GM18870 (cell line): ENCODE measurements around the gene H1-8.

Experiments used
- ATAC-seq: cut with Tn5 transposase; IDR thresholded peaks from one replicate; pipeline ENCODE4 v1.9.1; 2021; ENCODE audit warnings: moderate library complexity; ENCODE audit not compliant: unreplicated experiment

Gene H1-8

DNA sequence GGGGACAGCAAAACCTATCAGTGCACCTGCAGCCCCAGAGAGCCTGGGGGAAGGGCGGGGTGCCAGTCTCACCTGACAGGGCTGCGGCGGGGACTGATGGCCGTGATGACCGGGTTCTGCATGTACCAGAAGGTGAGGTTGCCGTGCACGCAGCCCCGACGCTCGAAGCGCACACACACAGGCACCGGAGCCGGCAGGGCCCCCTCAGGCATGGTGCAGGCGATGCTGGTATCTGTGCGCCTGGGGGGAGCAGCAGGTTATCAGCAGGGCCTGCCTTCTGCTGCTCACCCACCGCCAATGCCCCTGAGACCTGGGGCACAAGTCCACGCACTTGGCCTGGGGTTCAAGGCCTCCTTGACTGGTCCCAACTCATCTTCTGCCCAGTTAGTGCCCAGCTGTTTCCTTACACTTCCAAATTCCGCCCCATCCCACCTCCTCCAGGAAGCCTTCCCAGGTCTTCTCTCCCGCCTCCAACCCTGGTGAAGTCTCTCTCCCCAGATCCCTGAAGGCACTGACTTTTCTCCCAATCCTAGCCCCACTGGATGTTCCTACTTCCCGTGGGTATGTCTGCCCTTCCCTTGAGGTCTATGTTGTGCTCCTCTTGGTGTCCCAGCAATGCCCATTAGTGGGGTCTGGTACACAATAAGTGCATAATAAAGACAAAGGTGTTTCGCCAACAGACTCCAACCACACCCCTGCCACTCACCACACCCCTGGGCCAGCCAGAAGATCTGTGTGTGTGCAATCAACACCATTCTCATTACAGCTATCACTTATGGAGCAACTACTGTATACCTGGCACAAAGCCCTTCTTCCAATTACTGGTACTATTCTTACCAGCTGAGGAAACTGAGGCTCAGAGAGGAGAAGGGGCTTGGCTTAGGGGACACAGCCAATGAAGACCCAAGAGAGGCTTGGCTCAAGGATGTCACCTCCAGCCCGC, 28.9 kb downstream of the H1-8 start:
- no peak for ATAC-seq

DNA sequence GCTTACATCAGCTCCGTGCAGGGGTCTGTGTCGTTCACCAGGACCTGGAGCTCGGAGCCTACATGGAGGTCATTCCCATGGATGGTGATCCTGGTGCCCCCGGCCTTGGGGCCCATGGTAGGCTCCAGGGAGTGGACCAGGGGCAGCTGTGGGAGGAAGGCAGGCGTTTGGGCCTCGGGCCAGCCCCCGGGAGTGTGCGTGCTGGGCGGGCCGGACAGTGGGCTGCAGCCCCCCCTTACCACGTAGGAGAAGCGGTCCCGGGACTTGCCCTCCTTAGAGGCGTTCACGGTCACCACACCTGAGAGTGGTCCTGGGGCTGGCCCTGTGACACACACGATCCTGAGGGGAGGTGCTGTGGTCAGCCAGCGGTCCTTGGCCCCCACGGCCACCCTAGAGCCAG, 29.6 kb downstream of the H1-8 start:
- no peak for ATAC-seq

DNA sequence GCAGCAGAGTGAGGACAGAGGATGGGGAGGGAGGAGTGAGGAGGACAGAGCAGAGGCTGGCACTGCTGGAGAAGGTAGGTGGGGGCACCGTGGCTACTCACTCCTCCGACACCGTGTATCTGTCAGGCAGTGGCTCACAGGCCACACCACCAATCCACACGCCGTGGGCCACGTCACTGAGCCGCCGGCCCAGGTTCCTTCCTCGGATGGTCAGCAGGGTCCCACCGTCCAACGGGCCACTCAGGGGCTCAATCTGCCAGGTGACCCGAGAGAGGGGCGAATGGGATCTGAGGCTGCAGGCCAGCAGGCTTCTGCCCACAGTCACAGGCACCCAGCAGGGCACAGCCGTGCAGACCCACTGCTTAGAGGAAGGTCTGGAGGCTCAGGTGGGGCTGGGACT, 30.5 kb downstream of the H1-8 start:
- no peak for ATAC-seq

DNA sequence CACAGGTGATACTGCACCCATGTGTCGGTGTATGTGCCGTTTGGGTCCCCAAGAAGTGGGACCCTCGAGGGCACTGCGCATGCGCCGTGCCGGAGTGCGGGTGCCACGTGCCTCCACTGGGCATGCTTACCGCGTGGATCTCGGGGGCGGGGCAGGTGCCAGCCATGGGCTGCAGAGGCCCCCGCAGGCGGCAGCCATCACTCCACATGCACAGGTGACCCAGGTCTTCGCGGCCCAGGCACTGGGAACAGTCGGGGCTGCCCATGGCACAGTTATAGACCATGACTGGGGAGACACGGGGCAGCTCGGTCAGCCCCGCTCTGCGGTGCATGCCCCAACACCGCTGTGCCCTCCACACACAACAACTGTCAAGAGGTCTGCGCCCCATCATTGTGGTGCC, 31.2 kb downstream of the H1-8 start:
- no peak for ATAC-seq

DNA sequence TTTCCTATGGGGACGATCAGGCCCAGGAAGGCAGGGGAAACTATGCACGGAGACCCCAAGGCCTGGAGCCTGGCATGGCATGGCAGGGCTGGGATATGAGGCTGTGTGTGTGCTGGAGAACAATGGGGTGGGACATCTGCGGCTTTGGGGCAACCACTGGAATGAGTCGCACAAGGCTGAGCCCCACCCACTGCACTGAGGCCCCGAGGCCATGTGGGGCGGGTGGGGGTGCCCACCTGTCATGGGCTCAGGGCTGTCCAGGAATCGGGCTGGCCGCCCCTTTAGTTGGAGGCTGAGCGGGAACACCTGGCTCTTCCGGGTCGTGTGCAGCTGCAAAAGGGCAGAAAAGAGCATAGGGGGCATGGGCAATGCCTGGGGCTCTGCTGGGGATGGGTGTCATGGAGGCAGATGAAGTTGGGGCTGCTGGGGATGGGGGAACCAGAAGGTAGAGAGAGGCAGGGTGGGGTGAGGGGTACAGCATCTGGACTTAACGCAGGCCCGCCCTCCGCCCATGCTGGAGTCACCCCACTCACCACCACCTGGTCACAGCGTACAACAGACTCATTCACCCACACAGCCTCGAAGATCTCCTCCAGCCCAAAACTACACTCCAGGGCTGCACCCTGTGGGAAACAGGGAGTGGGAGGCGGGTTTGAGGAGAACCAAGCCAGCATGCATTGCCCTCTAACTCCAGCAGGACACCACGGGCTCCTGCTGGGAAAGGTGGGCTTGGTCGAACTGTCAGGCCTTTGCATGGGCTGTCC, 32.4 kb downstream of the H1-8 start:
- ATAC-seq: no peak

DNA sequence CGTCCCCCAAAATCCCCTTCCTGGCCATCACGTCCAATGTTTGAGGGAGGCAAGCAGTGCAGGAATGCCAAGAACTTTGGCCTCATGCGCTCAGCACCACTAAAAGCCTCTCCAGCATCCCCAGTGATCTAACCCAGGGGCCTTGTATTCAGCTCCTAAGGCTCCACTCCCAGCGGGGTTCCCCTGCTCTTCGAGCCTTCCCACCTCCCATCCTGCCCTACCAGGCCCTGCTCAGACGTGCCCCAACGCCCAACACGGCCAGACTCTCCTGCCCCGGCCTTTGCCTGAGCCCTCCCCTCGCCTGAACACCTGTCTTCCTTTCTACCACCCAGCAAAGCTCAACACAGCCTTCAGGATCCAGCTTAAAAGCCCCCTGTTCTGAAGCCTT, 33.0 kb downstream of the H1-8 start:
- ATAC-seq: no peak

DNA sequence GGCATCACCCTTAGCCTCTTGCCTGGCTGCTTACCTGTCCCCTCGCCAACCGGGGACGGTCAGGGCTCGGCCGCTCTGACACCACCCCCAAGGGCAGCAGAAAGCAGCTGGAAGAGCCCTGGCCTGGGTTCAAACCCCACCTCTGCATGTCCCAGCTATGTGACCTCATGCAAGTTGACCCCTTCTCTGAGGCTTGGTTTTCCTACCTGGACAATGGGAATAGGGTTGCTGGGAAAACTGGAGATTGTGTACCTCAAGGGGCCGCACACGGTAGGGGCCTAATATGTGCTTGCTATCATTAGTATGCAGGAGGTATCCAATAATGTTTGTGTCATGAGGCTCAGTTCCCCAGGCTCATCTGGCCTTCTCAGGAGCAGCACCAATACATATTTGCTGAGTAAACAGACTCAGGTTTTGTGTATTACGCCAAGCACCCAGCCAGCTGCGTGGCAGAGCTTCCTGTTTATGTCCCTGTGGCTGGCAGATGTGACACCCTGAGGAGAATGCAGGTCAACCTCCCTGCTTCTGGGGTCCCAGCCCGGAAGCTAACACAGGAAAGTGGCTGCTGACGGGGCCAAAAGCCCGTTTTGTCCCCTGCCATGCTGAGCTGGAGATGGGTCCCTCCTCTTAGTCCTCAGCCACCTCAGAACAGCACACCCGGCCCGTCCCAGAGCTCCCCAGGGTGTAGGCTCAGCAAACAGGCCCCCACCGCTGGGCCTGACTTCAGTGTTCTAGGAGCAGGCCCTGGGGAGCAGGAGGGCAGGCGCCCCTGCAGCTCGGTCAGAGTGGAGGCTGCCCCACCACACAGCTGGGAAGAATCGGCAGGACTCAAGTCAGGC, 33.8 kb downstream of the H1-8 start:
- no peak for ATAC-seq

DNA sequence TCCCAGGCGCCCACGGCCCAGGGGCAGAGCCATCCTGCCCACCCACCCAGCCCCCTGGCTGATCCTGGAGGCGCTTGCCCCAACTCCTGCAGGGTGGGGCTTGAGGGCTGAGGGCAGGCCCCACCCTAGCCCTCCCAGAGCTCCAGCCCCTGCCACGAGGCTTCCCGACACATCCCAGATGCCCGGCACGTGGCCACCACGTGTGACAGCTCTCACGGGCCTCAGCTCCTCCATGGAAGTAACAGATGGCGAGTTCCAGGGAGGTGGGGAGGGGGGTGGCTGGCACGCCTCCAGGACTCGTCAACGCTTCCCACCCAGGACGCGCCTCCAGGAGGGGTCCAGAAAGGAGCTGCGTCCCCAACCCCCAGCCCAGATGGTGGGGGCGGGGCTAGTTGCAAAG, 34.4 kb downstream of the H1-8 start:
- no peak for ATAC-seq

DNA sequence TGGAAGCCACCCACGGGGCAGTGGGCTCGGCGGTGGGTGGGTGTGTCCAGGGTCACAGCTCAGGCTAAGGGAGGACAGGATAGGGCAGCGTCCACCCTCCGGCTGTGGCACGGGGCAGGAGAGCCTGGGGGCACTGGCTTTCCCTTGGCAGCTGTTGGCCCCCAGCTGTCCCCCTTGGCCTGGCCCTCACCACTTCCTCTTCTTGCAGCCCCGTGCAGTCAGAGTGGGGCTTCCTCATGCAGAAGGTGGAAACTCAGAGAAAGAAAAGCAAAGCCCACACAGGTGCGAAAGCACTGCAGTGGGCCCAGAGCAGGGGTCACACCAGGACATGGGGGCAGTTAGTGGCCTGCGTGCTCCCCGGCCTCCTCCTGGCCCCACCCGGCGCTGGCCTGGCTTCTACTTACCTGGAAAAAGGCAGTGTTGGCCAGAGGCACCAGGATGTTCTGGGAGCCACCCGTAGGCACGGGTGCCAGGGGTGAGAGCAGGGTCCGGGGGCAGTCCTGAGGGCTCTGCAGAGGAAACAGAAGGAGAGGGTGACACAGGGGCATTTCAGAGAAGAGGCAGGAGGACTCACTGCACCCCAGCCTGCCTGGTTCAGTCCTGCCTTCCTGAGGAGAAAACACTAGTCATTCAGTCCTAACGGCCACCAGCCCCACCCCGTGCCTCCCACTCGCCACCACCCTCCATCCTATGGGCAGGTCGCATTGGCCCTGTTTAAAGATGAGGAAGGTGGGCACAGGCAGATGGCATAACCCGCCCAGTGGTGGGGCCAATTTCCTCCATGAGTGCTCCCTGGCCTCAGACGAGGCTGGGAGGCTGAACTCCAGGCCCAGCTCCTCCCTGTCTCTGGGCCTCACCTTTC, 35.2 kb downstream of the H1-8 start:
- no peak for ATAC-seq

DNA sequence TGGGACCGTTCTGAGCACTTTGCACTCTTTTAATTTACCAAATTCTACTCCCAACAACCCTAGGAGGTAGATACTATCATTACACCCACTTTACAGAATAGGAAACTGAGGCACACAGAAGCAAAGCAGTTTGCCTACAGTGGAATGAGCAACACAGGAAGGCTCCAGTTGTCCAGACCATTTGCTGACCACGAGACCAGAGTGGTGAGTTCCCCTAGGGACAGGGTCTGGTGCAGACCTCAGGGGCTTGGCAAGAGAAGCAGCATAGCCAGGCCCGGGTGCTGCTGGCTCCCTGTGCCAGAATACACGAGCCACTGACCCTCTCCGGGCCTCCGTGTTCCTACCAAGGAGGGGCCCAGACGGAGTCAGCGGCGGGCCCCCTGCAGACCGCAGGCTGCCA, 37.0 kb downstream of the H1-8 start:
- no peak for ATAC-seq

DNA sequence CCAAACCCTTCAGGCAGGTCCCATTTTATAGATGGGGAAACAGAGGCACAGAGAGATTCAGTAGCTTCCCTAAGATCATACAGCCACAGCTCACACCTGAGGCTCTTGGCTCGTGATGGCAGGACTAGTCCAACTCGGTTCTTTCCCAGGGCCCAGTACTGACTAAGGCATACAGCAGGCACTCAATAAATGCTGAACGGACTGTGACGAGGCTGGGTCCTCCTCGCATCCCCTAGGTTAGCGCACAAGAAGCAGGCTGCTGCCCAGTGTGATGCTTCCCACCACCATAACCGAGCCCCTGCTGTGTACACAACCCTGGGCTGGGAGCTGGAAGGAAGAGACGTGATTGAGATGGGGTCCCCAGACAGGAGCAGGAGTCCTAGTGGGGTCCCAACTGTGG, 38.6 kb downstream of the H1-8 start:
- no peak for ATAC-seq

DNA sequence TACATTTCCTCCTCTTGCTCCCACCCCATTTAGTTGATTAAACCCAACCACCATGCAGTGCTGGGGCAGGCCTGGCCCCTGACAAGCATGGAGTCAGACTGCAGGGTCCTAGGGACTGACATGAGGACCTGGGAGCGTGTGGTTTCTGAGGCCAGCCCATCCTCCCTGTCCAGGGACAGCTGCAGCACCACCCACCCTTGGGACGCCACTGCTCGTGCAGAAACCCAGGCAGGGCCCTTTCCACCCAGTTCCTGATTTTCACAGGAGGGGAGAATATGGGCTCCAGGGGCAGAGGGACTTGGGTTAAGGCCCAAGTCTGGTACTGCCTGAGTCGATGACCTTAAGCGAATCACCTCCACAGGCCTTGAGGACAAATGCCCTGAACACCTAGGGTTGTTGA, 39.8 kb downstream of the H1-8 start:
- ATAC-seq: no peak

DNA sequence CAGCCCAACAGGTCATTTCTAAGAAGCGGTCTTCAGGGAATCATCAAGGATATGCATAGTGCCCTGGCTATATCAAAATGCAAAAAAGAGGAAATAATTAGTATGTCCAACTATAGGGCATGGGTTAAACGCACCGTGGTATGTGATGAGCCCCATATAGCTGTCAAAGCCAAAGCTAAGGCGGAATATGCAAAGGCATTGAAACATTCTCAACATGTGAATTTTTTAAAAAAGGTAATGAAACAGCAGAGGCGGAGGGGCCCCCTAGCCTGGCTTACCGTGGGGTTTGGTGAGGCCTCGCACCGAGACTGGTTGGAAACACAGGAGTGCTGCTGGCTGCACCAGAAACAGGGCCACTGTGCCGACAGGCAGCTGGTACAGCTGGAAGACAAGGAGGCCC, 40.3 kb downstream of the H1-8 start:
- ATAC-seq: no peak

DNA sequence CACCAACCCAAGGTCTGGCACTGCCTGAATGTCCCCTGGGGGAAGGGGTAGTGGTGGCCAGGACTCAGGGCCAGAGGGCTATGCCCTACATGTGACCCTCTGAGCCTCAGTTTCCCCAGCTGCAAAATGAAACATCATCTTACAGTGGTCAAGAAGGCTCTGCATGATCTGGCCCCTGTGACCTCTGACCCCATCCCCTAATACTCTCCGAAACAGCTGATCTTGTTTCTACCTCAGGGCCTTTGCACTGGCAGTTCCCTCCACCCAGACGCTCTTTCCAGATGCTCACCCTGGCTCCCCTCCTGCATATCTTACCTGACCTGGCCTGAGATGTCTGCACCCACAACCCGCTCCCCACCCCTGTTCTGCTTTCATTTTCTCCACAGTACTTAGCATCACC, 41.7 kb downstream of the H1-8 start:
- ATAC-seq: no peak

DNA sequence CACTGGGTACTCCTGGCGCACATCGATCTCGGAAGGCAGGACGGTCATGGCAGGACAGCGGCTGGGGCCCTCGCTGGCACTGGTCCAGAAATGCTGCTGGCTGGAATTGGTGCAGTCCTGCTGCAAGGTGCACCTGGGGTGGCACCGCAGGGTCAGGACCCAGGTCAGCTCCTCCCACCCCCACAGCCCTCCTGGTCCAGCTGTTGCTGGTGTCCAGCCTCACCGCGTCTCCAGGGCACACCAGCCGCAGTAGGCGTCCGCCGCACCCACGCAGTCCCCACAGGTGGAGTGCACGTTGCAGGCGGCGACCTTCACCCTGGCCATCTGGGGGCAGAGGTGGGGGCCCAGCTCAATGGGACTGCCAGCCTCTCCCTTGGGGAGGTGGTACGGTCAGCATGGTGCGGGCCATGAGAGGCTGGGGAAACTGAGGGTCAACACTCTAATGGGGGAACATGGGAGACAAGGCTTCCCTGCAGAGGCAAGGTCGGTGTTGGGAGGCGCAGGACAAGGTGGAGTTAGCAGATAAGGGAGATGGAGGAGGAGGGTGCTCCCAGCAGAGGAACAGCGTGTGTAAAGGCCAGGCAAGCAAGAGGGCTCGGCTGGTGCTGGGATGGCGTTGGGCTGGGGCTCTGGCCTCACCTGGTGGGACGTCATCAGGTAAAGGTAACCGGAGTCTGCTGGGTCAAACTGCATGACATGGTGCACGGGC, 43.1 kb downstream of the H1-8 start:
- no peak for ATAC-seq

DNA sequence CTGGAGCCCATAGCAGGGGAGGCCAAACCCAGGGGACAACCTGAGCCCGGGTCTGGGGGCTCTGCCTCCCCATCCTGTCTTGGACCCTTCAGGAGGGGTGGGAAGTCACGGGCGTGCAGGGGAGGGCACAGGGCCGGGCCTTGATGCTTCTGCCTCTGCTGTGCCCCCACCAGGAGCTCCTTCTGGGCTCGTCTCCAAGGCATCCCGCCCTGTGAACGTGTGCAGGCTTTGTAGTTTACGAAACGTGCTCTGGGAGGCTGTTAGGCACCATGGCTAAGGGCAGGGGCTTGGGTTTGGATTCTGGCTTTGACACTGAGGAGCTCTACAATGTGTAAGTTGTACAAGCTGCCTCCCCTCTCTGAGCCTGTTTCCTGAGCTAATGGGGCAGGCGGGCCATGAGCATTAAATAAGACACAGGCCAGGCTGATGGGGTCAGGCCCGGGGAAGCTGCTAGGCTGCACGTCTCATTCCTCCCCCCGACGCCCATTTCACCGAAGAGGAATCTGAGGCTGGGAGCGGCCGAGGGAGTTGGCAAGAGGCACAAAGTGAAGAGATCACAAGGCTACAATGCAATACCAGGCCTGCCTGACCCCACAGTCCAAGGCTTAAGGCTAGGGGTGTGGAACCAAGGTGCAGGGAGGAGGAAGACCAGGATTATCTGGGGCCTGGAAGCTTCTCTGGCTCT, 43.9 kb downstream of the H1-8 start:
- no peak for ATAC-seq

DNA sequence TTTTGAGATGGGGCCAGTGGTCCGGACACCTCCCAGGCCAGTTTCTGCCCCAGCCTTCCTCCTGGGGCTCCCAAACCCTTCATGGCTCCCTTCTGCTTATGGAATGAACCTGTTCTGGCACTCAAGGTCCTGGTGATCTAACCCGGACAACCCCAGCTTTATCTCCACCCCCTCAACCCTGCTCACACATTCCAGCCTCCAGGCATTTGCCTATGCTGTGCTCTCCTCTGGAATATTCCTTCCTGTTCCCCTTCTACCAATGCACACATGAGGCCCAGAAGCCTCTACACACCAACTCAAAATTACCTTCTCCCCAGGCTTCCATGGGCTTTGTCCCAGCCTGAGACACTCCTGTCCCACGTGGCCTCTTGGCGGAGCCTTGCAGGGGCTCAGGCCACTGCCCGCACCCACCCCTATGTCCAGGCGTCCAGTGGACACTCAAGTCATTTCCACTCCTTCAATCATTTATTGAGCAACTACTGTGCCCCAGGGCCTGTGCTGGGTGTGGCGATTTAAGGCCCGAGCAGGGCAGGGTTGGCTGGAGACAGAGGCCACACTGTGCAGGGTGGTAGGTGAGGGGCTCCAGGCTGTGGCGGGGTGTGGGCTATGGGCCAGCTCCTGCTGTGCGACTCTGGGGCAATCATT, 44.7 kb downstream of the H1-8 start:
- no peak for ATAC-seq

DNA sequence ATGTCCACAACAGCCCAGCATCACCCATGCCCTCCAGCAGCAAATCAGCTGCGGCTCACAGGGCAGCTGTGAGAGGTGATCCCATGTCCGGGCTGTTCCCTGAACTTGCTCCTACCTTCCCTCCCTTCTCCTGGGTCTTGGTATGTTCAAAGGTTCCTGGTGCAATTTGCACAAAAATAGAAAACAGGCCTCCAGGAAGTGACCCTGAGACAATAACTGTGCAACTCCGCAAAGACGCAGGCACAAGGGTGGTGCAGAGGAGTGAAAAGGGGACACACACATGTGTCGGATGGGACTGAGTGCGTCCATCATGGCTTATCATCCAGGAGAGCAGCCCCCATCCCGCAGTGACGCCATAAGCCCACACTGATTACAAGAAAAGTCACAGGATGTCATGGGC, 47.2 kb downstream of the H1-8 start:
- ATAC-seq: no peak

DNA sequence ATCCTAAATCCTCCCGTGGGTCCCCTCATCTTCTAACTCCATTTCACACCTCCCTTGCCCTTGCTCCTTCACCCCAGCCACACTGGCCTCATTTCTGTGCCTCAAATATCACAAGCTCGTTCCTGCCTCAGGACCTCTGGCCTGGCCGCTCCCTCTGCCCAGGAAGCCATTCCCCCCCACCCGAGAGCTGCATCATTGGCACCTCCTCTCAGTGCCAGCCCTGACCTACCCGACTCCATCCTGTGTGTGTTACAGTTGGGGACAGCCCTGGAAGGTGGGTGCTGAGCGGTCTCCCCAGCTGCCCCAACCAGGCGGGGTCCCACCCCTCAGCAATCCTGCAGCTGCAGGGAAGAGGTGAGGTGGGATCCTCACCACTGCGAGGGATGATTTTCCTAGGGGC, 49.0 kb downstream of the H1-8 start:
- no peak for ATAC-seq
